Neutrophil (primary cell): ENCODE measurements around the gene MCTP2.

ENCODE experiments used
- H3K27ac ChIP-seq: fragments of 200-600 bp; sonication (generic); 2 replicates; pipeline ENCODE4 v1.5.1; 2016; ENCODE audit warnings: mild to moderate bottlenecking, moderate library complexity
- H3K27me3 ChIP-seq: fragments of 200-600 bp; sonication (generic); 2 replicates; pipeline ENCODE4 v1.6.0; 2016; ENCODE audit warnings: mild to moderate bottlenecking
- H3K36me3 ChIP-seq: fragments of 200-600 bp; sonication (generic); 2 replicates; pipeline ENCODE4 v1.5.1; 2017
- H3K4me1 ChIP-seq, 2 experiments: fragments of 200-600 bp in 1 of 2; sonication (generic) in 1 of 2; 1 replicate in 1 of 2; 2 replicates in 1 of 2; pipeline versions ENCODE4 v1.5.1 to v1.6.1; 2013 to 2016; ENCODE audit warnings: low read depth in 1 of 2, low read length in 1 of 2, mild to moderate bottlenecking in 1 of 2, moderate library complexity in 1 of 2; ENCODE audit not compliant: control insufficient read depth in 1 of 2, insufficient read depth in 1 of 2
- H3K4me3 ChIP-seq, 2 experiments: fragments of 200-600 bp in 1 of 2; sonication (generic) in 1 of 2; 1 replicate in 1 of 2; 2 replicates in 1 of 2; pipeline ENCODE4 v1.5.1; 2013 to 2016; ENCODE audit warnings: low read depth in 1 of 2, low read length in 1 of 2, mild to moderate bottlenecking in 1 of 2, moderate library complexity in 1 of 2
- H3K9me3 ChIP-seq: fragments of 200-600 bp; sonication (generic); 2 replicates; pipeline ENCODE4 v1.5.1; 2016
- TF ChIP-seq, protein P1 (sequence below): fragments of 200-600 bp; sonication (generic); IDR thresholded peaks from 2 replicates; pipeline ENCODE4 v1.5.1; 2016; ENCODE audit warnings: antibody characterized with exemption

The MCTP2 gene

DNA sequence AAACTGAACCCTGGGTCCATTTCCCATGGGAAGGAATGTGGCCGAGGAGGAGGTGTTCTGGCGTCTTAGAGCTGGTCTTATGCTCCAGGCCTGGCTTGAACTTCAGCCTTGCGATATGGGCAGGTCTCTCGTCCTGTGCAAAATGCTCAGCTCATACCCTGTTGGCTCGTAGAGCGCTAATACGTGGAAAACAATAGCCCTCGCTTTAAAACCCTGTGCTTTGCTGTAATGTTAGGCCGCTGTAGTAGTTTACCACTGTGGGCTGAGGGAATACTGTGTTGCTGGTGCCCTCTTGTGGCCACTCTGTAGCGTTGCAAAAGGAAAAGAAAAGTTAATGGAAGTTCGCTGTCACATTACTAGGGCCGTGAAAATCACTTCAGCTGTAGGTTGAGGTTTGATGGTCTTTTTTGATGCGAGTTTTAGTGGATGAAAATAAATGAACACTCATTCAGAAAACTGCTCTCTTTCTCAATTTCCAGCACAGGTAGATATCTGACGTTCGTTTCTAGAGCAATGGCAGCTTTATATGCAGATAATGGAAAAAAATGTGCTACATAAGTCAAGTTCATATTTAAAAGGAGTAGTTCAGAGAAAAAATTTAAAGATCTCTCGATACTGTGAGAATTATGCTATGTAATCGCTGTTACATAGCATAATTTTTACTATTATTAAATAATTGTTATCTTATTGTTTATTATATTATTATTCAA lies 92.9 kb downstream of the MCTP2 start:
- peak overlapping the region; percentile 47 for H3K27ac ChIP-seq
- H3K9me3 ChIP-seq: no peaks in the 10 kb centered on the region
- peaks cover 31 to 41% of the 10 kb centered on the region in 2 experiments for H3K4me1 ChIP-seq
- TF ChIP-seq, protein P1, sequence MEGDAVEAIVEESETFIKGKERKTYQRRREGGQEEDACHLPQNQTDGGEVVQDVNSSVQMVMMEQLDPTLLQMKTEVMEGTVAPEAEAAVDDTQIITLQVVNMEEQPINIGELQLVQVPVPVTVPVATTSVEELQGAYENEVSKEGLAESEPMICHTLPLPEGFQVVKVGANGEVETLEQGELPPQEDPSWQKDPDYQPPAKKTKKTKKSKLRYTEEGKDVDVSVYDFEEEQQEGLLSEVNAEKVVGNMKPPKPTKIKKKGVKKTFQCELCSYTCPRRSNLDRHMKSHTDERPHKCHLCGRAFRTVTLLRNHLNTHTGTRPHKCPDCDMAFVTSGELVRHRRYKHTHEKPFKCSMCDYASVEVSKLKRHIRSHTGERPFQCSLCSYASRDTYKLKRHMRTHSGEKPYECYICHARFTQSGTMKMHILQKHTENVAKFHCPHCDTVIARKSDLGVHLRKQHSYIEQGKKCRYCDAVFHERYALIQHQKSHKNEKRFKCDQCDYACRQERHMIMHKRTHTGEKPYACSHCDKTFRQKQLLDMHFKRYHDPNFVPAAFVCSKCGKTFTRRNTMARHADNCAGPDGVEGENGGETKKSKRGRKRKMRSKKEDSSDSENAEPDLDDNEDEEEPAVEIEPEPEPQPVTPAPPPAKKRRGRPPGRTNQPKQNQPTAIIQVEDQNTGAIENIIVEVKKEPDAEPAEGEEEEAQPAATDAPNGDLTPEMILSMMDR: peak; percentile 88
- H3K4me3 ChIP-seq: peak overlapping the region in 1 of 2 experiments; percentile 8
- no peaks in the 10 kb centered on the region for H3K27me3 ChIP-seq
- peaks cover 52% of the 10 kb centered on the region for H3K36me3 ChIP-seq

- H3K27ac ChIP-seq: peak overlapping the region; percentile 18
- TF ChIP-seq, protein P1: no peak
- H3K36me3 ChIP-seq: peaks cover 50% of the 10 kb centered on the region
- no peaks in the 10 kb centered on the region for H3K9me3 ChIP-seq
- peak overlapping the region in 1 of 2 experiments; percentile 8 for H3K4me3 ChIP-seq
- peaks cover 31 to 41% of the 10 kb centered on the region in 2 experiments for H3K4me1 ChIP-seq
- no peaks in the 10 kb centered on the region for H3K27me3 ChIP-seq
Observed at GRCh38 chr15:94324835-94325767, 93.7 kb downstream of the MCTP2 start.

DNA sequence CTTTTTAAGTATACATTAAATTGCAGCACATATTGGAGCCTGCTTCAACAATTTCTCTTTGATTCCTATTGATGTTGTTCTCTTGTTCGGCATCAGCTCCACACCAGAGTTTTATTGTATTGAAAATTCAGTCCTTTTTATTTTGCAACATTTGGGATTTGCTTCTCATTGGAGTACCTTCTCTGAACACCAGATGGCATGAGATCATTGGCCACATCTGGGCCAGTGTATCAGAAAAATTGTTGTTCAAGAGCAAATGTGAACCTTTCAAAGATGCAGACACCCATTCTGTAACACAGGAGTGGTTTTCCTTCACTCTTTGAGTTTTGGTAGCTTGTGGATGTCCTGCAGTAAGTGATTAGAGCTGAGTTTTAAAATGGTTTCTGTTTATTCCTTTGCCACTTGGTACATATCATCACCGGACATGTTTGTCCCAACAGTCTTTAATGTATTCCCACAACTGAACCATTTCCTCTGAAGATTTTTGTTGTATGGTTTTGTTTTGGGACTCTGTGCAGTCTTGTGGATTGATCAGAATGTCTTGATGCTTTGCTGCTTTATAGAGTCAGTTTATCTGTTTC lies 96.1 kb downstream of the MCTP2 start:
- Histone ChIP-seq H3K4me1 (peaks cover 21 to 26% of the 10 kb centered on the region in 2 experiments), H3K27me3 (no peaks in the 10 kb centered on the region), H3K27ac (no peak overlapping the region), H3K4me3 (no peak overlapping the region), H3K9me3 (no peaks in the 10 kb centered on the region), H3K36me3 (peaks cover 39% of the 10 kb centered on the region)
- TF ChIP-seq, protein P1: peak; percentile 18

GRCh38 chr15:94331731-94332130 lies 100.4 kb downstream of the MCTP2 start:
- TF ChIP-seq, protein P1: no peak
- Histone ChIP-seq H3K4me3 (no peak overlapping the region), H3K9me3 (no peaks in the 10 kb centered on the region), H3K36me3 (peaks cover 43% of the 10 kb centered on the region), H3K27me3 (no peaks in the 10 kb centered on the region), H3K27ac (no peak overlapping the region), H3K4me1 (no peaks in the 10 kb centered on the region)

DNA sequence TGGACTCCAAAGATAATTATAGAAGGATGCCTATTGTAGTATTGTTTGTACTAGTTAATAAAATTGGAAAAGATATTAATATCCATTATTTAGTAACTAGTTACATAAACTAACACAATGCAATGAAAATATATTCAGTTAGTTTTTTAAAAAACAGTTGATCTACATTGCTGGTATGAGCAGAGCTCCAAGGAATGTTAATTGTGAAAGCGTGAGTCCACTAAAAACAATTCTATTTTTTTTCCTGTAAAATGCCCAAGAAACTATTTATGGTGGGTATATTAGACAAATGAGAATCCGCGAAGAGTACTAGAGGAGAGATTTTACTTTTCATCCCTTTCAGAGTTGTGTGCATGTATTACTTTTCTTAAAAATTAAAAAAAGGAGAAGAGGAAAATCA lies 104.3 kb downstream of the MCTP2 start:
- Histone ChIP-seq H3K4me1 (no peaks in the 10 kb centered on the region), H3K27me3 (no peaks in the 10 kb centered on the region), H3K27ac (no peak overlapping the region), H3K36me3 (peaks cover 54% of the 10 kb centered on the region), H3K9me3 (no peaks in the 10 kb centered on the region), H3K4me3 (no peak overlapping the region)
- TF ChIP-seq, protein P1: no peak
